WTC11 (cell line): ENCODE data around the gene PCSK5. TPM values are rescaled to one million over a fixed set of nuclear protein-coding genes. Genes with fewer than 3 reads are reported as not detected.

Experiments
- ATAC-seq: fragments of 200-7000 bp; cut with Tn5 transposase; 2 replicates; pipeline ENCODE4 v1.10.0; 2021; ENCODE audit warnings: mild to moderate bottlenecking, moderate library complexity
- CTCF ChIA-PET: fragments of 300-600 bp; sonication (Branson Sonifier 250); formaldehyde crosslinking; loops from one replicate; lab custom pipeline; 2021; ENCODE audit warnings: antibody characterized with exemption; lab: Charles Lee
- POLR2A ChIA-PET: fragments of 350-600 bp; sonication (Branson Sonifier 250); formaldehyde crosslinking; loops from one replicate; lab custom pipeline; 2021; ENCODE audit warnings: antibody characterized with exemption; lab: Charles Lee
- DNase-seq: peaks from one replicate; pipeline ENCODE4 v3.0.0; 2021; ENCODE audit warnings: low spot score
- H3K27ac Mint-ChIP-seq: 2 replicates; pipeline ENCODE4 v1.8.0; 2021; ENCODE audit warnings: mixed read lengths
- H3K27me3 Mint-ChIP-seq: 2 replicates; pipeline ENCODE4 v1.8.0; 2021; ENCODE audit warnings: low read depth, mild to moderate bottlenecking, moderate library complexity, mixed read lengths
- H3K36me3 Mint-ChIP-seq: 2 replicates; pipeline ENCODE4 v1.8.0; 2021; ENCODE audit warnings: mixed read lengths
- H3K4me1 Mint-ChIP-seq: 2 replicates; pipeline ENCODE4 v1.8.0; 2022; ENCODE audit warnings: mixed read lengths
- H3K4me3 Mint-ChIP-seq: 2 replicates; pipeline ENCODE4 v1.8.0; 2021; ENCODE audit warnings: mild to moderate bottlenecking, moderate library complexity, mixed read lengths
- H3K9me3 Mint-ChIP-seq: 2 replicates; pipeline ENCODE4 v1.8.0; 2021; ENCODE audit warnings: mixed read lengths
- E2F4 ChIP-seq: sonication (generic); formaldehyde crosslinking; IDR thresholded peaks from 2 replicates; pipeline ENCODE4 v1.8.1; 2022; ENCODE audit warnings: low read depth, mild to moderate bottlenecking, moderate library complexity, missing genetic modification reagents, borderline replicate concordance
- FOXP1 ChIP-seq: sonication (generic); formaldehyde crosslinking; IDR thresholded peaks from 2 replicates; pipeline ENCODE4 v1.8.0; 2022; ENCODE audit warnings: missing genetic modification reagents, mild to moderate bottlenecking, moderate library complexity, borderline replicate concordance
- GABPB1 ChIP-seq: sonication (generic); formaldehyde crosslinking; IDR thresholded peaks from 2 replicates; pipeline ENCODE4 v1.8.1; 2023; ENCODE audit warnings: mild to moderate bottlenecking, missing genetic modification reagents
- HMGA2 ChIP-seq: fragments of 250-450 bp; sonication (Bioruptor Pico); IDR thresholded peaks from 2 replicates; pipeline ENCODE4 v1.4.0; 2021; ENCODE audit warnings: mild to moderate bottlenecking, moderate library complexity
- HMGXB4 ChIP-seq: sonication (generic); formaldehyde crosslinking; IDR thresholded peaks from 2 replicates; pipeline ENCODE4 v1.8.1; 2023; ENCODE audit warnings: mild to moderate bottlenecking, moderate library complexity, missing genetic modification reagents
- IRF1 ChIP-seq: sonication (generic); formaldehyde crosslinking; IDR thresholded peaks from 2 replicates; pipeline ENCODE4 v1.8.0; 2023; ENCODE audit warnings: missing genetic modification reagents
- MXD4 ChIP-seq: fragments of 250-450 bp; sonication (Bioruptor Pico); IDR thresholded peaks from 2 replicates; pipeline ENCODE4 v1.8.0; 2021; ENCODE audit warnings: mild to moderate bottlenecking, moderate library complexity, borderline replicate concordance
- NFE2L1 ChIP-seq: sonication (generic); formaldehyde crosslinking; IDR thresholded peaks from 2 replicates; pipeline ENCODE4 v1.8.1; 2023; ENCODE audit warnings: missing genetic modification reagents
- NR3C1 ChIP-seq: sonication (generic); formaldehyde crosslinking; conservative IDR thresholded peaks from 2 replicates; pipeline ENCODE4 v1.8.1; 2023; ENCODE audit warnings: low read depth, mild to moderate bottlenecking, missing genetic modification reagents
- PRDM15 ChIP-seq: sonication (generic); formaldehyde crosslinking; IDR thresholded peaks from 2 replicates; pipeline ENCODE4 v1.8.0; 2022; ENCODE audit warnings: missing genetic modification reagents
- PREB ChIP-seq: sonication (generic); formaldehyde crosslinking; IDR thresholded peaks from 2 replicates; pipeline ENCODE4 v1.8.1; 2022; ENCODE audit warnings: mild to moderate bottlenecking, missing genetic modification reagents, moderate library complexity, borderline replicate concordance
- PRRX2 ChIP-seq: fragments of 250-450 bp; sonication (Bioruptor Pico); IDR thresholded peaks from 2 replicates; pipeline ENCODE4 v1.8.0; 2021; ENCODE audit warnings: mild to moderate bottlenecking
- RORB ChIP-seq: fragments of 250-450 bp; sonication (Bioruptor Pico); IDR thresholded peaks from 2 replicates; pipeline ENCODE4 v1.9.0; 2021; ENCODE audit warnings: mild to moderate bottlenecking
- SP1 ChIP-seq: sonication (generic); formaldehyde crosslinking; conservative IDR thresholded peaks from 2 replicates; pipeline ENCODE4 v1.8.1; 2022; ENCODE audit warnings: missing genetic modification reagents
- TP53 ChIP-seq: sonication (generic); formaldehyde crosslinking; IDR thresholded peaks from 2 replicates; pipeline ENCODE4 v1.8.1; 2023; ENCODE audit warnings: mild to moderate bottlenecking, missing genetic modification reagents
- USF1 ChIP-seq: sonication (generic); formaldehyde crosslinking; IDR thresholded peaks from 2 replicates; pipeline ENCODE4 v1.8.0; 2022; ENCODE audit warnings: mild to moderate bottlenecking, missing genetic modification reagents
- ZMAT4 ChIP-seq: fragments of 250-450 bp; sonication (Bioruptor Pico); IDR thresholded peaks from 2 replicates; pipeline ENCODE4 v1.9.0; 2021; ENCODE audit warnings: mild to moderate bottlenecking
- ZNF423 ChIP-seq: fragments of 250-450 bp; sonication (Bioruptor Pico); IDR thresholded peaks from 2 replicates; pipeline ENCODE4 v2.1.2; 2022; ENCODE audit warnings: mild to moderate bottlenecking, moderate library complexity
- ZNF512 ChIP-seq: sonication (generic); formaldehyde crosslinking; IDR thresholded peaks from 2 replicates; pipeline ENCODE4 v1.8.1; 2022; ENCODE audit warnings: missing genetic modification reagents, borderline replicate concordance
- total RNA-seq: library from RNA; stranded (reverse); gene quantifications from 3 replicates; pipeline ENCODE4 v1.2.3, GENCODE V29; 2021

The PCSK5 gene
- total RNA-seq, 1 experiment from 2014 or later: 30.6 TPM

- CTCF ChIA-PET: no interaction called here
- no peak for DNase-seq
Measured at GRCh38 chr9:76232861-76233489, 342.5 kb downstream of the PCSK5 start.

GRCh38 chr9:76240578-76240977, 350.1 kb downstream of the PCSK5 start:
- H3K9me3 Mint-ChIP-seq: no peaks in the 10 kb centered on the region
- ChIA-PET POLR2A (no interaction called here), CTCF (no interaction called here)
- H3K27ac Mint-ChIP-seq: no peak overlapping the region
- H3K36me3 Mint-ChIP-seq: no peaks in the 10 kb centered on the region
- DNase-seq (no peak), ATAC-seq (no peak)
- H3K27me3 Mint-ChIP-seq: no peaks in the 10 kb centered on the region
- no peak overlapping the region for H3K4me3 Mint-ChIP-seq
- H3K4me1 Mint-ChIP-seq: no peaks in the 10 kb centered on the region
- TF ChIP-seq ZNF512 (CRISPR knock-in tag) (no peak), GABPB1 (no peak), PRRX2 (CRISPR knock-in tag) (no peak), ZNF423 (CRISPR knock-in tag) (no peak), HMGA2 (CRISPR knock-in tag) (no peak), PREB (CRISPR knock-in tag) (no peak), E2F4 (CRISPR knock-in tag) (no peak), NFE2L1 (no peak), NR3C1 (CRISPR knock-in tag) (no peak), HMGXB4 (CRISPR knock-in tag) (no peak), TP53 (CRISPR knock-in tag) (no peak), ZMAT4 (CRISPR knock-in tag) (no peak), MXD4 (CRISPR knock-in tag) (no peak), FOXP1 (CRISPR knock-in tag) (no peak), RORB (CRISPR knock-in tag) (no peak), IRF1 (CRISPR knock-in tag) (no peak)

More at GRCh38 chr9:76232861-76233489, 342.5 kb downstream of the PCSK5 start:
- no peak for TF ChIP-seq USF1 (CRISPR knock-in tag)
- no peak for TF ChIP-seq PRDM15 (CRISPR knock-in tag)
- TF ChIP-seq SP1 (CRISPR knock-in tag): no peak
- H3K4me3 Mint-ChIP-seq: no peak overlapping the region
- peaks cover 6% of the 10 kb centered on the region; the same call in 1 of the 2 replicates for H3K4me1 Mint-ChIP-seq
- H3K27me3 Mint-ChIP-seq: no peaks in the 10 kb centered on the region
- ATAC-seq: no peak
- no peaks in the 10 kb centered on the region for H3K36me3 Mint-ChIP-seq
- POLR2A ChIA-PET: no interaction called here
- H3K27ac Mint-ChIP-seq: no peak overlapping the region
- H3K9me3 Mint-ChIP-seq: no peaks in the 10 kb centered on the region
